Activated CD4-positive, alpha-beta T cell treated with anti-CD3 and anti-CD28 coated beads, Interleukin-2, amount 50 U/mL, for 16 hours (primary cell): ENCODE results near the gene SAMM50.

Experiments used
- DNase-seq: peaks from one replicate; pipeline ENCODE4 v3.0.0-alpha.2; 2020

SAMM50 gene

GRCh38 chr22:43946384-43946667 is 8.9 kb upstream of the SAMM50 start:
- no peak for DNase-seq

- DNase-seq = no peak
Measured at GRCh38 chr22:43948836-43949406, 6.3 kb upstream of the SAMM50 start.

- DNase-seq = no peak
Measured at GRCh38 chr22:43951391-43951790, 3.9 kb upstream of the SAMM50 start.

GRCh38 chr22:43951966-43952365 is 3.3 kb upstream of the SAMM50 start:
- DNase-seq = no peak

- DNase-seq = no peak
Measured at GRCh38 chr22:43953988-43954785, 1.1 kb upstream of the SAMM50 start.

GRCh38 chr22:43955883-43956782 is 891 bp downstream of the SAMM50 start:
- DNase-seq = peak; percentile 21

- no peak for DNase-seq
Measured at GRCh38 chr22:43956805-43957463, 1.7 kb downstream of the SAMM50 start.

GRCh38 chr22:43957871-43958270 is 2.6 kb downstream of the SAMM50 start:
- DNase-seq = no peak

GRCh38 chr22:43964314-43964857 is 9.1 kb downstream of the SAMM50 start:
- DNase-seq = no peak

- no peak for DNase-seq
Measured at GRCh38 chr22:43967069-43967468, 11.8 kb downstream of the SAMM50 start.

- DNase-seq = no peak
Measured at GRCh38 chr22:43968614-43969013, 13.4 kb downstream of the SAMM50 start.

- DNase-seq = no peak
Measured at GRCh38 chr22:43969021-43969878, 14.0 kb downstream of the SAMM50 start.

- DNase-seq = no peak
Measured at GRCh38 chr22:43969989-43970755, 14.9 kb downstream of the SAMM50 start.

- no peak for DNase-seq
Measured at GRCh38 chr22:43971112-43971511, 15.9 kb downstream of the SAMM50 start.

GRCh38 chr22:43972931-43973462 is 17.8 kb downstream of the SAMM50 start:
- no peak for DNase-seq

GRCh38 chr22:43974028-43974545 is 18.8 kb downstream of the SAMM50 start:
- DNase-seq = no peak

GRCh38 chr22:43975041-43975440 is 19.8 kb downstream of the SAMM50 start:
- DNase-seq = no peak

GRCh38 chr22:43976861-43977795 is 21.9 kb downstream of the SAMM50 start:
- DNase-seq = no peak

GRCh38 chr22:43978558-43978957 is 23.3 kb downstream of the SAMM50 start:
- no peak for DNase-seq
